HG03095 (cell line): ENCODE data around the gene TASP1.

Experiments
- ATAC-seq: cut with Tn5 transposase; IDR thresholded peaks from one replicate; pipeline ENCODE4 v1.9.1; 2021; ENCODE audit warnings: moderate library complexity; ENCODE audit not compliant: unreplicated experiment

The TASP1 gene

GRCh38 chr20:13355411-13355810 lies 283.3 kb downstream of the TASP1 start:
- ATAC-seq, result no peak

DNA sequence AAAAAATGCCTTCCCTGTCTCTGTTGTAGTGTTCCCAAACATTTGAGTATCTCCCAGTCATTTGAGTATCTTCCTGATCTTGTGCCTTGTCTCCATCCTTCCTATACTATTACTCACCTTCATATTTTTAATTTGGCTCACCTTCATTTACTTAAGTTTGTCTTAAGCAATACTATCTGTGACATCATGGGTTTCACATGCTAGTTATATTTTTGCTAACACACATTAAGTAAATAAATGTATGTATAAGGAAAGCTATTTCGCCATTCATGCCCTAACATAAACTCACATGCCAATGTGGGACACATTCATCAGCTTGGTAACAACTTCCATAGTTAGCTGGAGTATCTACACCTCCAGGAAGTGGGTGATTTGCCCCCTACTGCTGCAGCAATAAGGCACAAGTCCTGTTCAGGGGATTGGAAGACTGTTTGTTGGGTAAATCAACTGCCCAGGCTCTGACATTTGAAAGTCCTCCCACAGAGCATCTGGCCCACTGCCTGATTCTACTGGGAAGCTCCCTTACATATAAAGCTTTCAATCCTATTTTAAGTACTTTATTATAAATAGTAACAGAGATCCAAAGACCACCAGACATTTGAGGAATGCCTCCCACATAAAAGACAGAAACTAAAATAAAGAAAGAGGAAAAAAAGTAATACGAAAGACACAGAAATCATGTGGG lies 285.3 kb downstream of the TASP1 start:
- ATAC-seq, result no peak

- ATAC-seq, result no peak
These were observed 289.5 kb downstream of the TASP1 start for GRCh38 chr20:13349235-13349604.

DNA sequence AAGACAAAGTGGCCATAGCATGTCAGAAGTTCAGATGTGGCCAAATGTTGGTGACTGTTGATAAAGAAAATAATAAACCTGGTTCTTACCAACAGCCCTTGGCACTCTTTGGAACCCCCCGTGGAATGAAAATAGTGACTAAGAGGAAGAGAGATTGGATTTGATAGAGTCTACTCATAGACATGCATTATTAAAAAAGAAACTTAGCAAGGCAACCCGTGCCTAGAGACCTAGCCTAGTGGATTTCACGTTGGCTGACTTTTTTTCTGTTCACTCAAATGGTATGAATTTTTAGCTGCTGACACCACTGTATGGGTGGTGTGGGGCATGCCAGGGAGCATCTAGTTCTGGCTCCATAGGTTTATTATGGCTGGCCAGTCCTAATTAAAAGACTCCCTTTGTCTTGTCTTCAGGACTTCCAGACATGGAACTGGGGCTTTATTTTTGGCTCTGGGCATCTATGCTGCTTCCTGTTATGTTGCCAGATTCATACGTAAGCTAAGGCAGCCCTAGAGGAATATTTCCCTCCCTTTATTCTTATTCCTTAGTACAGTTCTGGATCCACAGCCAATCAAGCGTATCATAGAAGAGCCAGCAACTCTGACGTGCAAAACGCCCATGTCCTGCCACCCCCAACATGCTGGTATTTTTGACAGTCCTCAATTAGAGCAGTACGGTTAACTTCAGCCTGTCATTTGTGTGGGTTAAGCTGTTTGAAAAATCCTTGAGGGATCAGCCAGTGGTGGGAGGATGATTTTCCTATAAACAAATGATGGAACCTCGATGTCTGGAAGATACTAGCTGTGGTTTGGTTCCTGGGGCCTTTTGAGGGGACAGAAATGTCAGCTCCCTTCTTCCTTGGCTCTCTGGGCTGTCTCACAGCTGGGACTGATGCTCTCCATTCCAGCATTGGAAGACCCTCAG lies 290.2 kb downstream of the TASP1 start:
- ATAC-seq, result no peak

GRCh38 chr20:13344671-13345070 lies 294.1 kb downstream of the TASP1 start:
- ATAC-seq, result no peak

- no peak for ATAC-seq
These were observed 296.1 kb downstream of the TASP1 start for GRCh38 chr20:13342469-13343242.

DNA sequence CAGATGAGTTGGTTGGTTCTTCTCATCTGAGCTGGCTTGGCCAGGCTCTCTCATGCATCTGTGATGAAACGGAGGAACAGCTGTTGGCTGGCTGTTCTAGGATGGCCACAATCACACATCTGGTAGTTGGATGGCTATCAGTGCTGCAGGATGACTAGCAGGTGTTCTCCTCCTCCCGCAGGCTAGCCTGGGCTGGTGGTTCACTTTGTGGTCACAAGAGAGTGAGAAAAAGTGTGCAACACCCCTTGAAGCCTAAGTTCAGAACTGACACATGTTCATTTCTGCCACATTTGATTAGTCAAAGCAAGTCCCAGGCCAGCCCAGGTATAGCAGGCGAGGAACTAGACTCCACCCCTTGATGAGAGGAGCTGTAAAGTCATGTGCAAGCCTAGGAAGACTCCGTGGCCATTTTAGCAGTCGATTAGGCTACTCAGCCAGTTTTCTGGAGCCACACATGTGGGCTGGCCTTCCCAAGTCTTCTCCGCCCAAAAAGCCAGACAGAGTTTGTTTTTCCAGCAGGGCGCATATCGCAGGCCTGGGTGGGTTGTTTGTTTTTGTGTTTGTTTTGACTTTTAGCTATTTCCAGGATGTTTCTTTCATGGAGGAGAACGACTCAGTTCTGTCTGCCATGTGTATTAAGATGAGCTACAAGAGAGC lies 296.9 kb downstream of the TASP1 start:
- no peak for ATAC-seq

DNA sequence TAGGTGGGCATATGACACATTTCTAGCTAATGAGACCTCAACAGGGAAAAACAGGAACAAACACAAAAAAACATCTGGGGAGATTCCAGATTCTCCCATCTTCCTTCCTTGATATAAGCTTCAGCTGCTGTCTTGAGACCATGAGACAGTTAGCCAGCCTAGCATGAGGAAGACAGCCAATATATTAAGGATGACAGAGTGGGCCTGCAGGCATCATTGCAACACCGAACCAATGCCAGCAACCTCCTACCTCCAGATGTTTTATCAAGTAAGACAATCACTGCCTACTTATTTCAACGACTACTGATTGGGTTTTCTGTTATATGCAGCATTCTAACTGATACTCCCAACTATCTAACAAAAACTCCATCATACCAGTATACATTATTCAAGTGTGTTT lies 298.6 kb downstream of the TASP1 start:
- ATAC-seq, result no peak
